Choroid plexus epithelial cell (primary cell): ENCODE measurements around the gene TM7SF3.
A peak's percentile ranks its signal among the peaks of the same experiment; 100 is the strongest.
"Not testable (repeated sequence)": the region's sequence is repeated elsewhere in the genome, so short reads cannot be mapped to it uniquely, and the experiment has no call there.

Experiments used
- DNase-seq: peaks from one replicate; pipeline ENCODE4 v3.0.0-alpha.2; 2010; ENCODE audit warnings: low read depth
- H3K4me3 ChIP-seq: 2 replicates; pipeline ENCODE4 v1.5.1; 2011; ENCODE audit warnings: low read depth, mild to moderate bottlenecking, control low read depth, low read length, moderate library complexity
- TF ChIP-seq, protein P1 (sequence below): conservative IDR thresholded peaks from 2 replicates; pipeline ENCODE4 v1.5.1; 2011; ENCODE audit warnings: low read depth, mild to moderate bottlenecking, control low read depth, inconsistent platforms, low read length, moderate library complexity

TM7SF3 gene

DNA sequence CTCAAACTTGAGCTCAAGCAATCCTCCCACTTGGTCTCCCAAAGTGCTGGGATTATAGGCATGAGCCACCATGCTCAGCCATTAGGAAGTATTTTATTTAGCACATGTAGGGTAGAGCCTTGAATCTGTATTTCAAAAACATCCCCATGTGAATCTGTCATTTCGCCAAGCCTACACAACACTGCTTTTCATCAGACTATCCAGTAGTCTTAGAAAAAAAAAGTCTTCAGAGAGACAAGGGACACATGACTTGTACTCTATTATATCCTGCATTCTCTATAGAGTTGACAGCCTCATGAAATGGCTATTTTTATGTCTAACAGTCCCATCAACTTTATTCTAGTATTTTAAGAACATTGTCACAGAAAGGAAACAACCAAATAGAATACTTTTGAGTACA, 35.4 kb downstream of the TM7SF3 start:
- DNase-seq, result no peak
- TF ChIP-seq, protein P1, sequence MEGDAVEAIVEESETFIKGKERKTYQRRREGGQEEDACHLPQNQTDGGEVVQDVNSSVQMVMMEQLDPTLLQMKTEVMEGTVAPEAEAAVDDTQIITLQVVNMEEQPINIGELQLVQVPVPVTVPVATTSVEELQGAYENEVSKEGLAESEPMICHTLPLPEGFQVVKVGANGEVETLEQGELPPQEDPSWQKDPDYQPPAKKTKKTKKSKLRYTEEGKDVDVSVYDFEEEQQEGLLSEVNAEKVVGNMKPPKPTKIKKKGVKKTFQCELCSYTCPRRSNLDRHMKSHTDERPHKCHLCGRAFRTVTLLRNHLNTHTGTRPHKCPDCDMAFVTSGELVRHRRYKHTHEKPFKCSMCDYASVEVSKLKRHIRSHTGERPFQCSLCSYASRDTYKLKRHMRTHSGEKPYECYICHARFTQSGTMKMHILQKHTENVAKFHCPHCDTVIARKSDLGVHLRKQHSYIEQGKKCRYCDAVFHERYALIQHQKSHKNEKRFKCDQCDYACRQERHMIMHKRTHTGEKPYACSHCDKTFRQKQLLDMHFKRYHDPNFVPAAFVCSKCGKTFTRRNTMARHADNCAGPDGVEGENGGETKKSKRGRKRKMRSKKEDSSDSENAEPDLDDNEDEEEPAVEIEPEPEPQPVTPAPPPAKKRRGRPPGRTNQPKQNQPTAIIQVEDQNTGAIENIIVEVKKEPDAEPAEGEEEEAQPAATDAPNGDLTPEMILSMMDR, result no peak
- H3K4me3 ChIP-seq, result no peak overlapping the region

DNA sequence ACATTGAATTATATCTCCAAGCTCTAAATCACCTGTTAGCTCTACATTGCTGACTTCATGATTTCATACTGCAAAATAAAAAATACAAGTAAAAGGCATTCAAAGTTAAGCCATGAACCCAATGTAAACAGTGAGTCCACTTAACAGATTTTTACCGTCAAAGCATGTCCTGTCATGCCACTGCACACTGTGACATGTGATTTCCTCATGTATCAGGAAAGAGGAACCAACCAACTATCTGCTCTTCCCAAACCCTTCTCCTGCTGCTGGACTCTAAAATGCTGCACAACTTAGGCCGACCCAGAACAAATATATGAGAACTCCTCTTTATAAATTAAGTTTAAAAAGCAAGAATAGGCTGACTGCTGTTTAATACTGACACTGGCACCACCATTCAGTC, 37.5 kb downstream of the TM7SF3 start:
- TF ChIP-seq, protein P1, result no peak
- no peak overlapping the region for H3K4me3 ChIP-seq
- DNase-seq, result no peak

- no peak for DNase-seq
- TF ChIP-seq, protein P1, result no peak
- H3K4me3 ChIP-seq, result no peak overlapping the region
Observed at GRCh38 chr12:26971963-26972362, 42.2 kb downstream of the TM7SF3 start.

GRCh38 chr12:26970136-26970535, 44.0 kb downstream of the TM7SF3 start:
- no peak for DNase-seq
- no peak overlapping the region for H3K4me3 ChIP-seq
- TF ChIP-seq, protein P1, result no peak

GRCh38 chr12:26966842-26967241, 47.3 kb downstream of the TM7SF3 start:
- no peak for DNase-seq
- no peak overlapping the region for H3K4me3 ChIP-seq
- TF ChIP-seq, protein P1, result no peak

DNA sequence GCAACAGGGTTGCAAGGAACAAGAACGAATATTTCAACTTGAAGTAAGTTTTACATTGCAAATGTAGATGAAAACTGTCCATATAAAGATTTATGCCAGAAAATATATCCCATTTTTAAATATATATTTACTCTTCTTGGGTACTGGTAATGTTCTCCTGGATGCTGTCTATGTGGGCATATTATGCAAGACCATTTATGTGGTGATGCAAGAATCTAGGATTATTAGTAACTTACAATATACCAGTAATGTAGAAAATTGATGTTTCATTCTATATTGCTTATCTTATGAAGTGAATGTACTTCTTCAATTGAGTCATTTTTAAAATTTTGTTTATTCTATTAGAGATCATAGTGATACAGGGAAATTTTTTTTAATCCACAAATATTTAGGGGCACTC, 50.8 kb downstream of the TM7SF3 start:
- H3K4me3 ChIP-seq, result no peak overlapping the region
- TF ChIP-seq, protein P1, result no peak
- peak; percentile 39 for DNase-seq

- DNase-seq, result no peak
- TF ChIP-seq, protein P1, result no peak
- no peak overlapping the region for H3K4me3 ChIP-seq
Observed at GRCh38 chr12:26961803-26962202, 52.4 kb downstream of the TM7SF3 start.

DNA sequence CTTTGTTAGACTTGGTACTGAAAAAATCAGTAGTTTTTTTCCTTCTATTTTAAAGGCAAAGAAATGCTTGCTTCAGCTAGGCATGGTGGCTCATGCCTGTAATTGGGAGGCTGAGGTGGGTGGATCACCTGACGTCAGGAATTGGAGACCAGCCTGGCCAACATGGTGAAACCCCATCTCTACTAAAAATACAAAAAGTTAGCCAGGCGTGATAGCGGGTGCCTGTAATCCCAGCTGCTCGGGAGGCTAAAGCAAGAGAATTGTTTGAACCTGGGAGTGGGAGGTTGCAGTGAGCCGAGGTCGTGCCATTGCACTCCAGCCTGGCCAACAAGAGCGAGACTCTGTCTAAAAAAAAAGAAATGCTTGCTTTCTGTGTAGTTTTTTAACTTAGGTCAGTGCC, 52.8 kb downstream of the TM7SF3 start:
- not testable (repeated sequence) for H3K4me3 ChIP-seq, DNase-seq
